Mesenteric fat pad (tissue), 1 donor: ENCODE data around the gene AGAP2. TPM values are rescaled to one million over a fixed set of nuclear protein-coding genes. Genes with fewer than 3 reads are reported as not detected.

Source experiments
- DNase-seq: peaks from one replicate; pipeline ENCODE4 v3.0.0-alpha.2; 2020; ENCODE audit warnings: low spot score
- total RNA-seq: library from RNA; stranded (reverse); fragmentation: NEBNext Ultra II Directional; extraction: Animal tissue kit (Norgen Biotek cat#: 25700); gene quantifications from one replicate; pipeline ENCODE4 v1.2.1, GENCODE V29; 2021
- donor health status: DM: yes; HTN: yes; CAD: no.

The AGAP2 gene
- total RNA-seq, 1 donor from 2014 or later: 2.1 TPM

GRCh38 chr12:57767876-57768275 is 29.3 kb upstream of the AGAP2 start:
- peak; percentile 8 for DNase-seq

GRCh38 chr12:57767305-57767698 is 28.8 kb upstream of the AGAP2 start:
- no peak for DNase-seq

GRCh38 chr12:57766464-57767304 is 28.1 kb upstream of the AGAP2 start, which contains the start of gene CYP27B1:
Gene CYP27B1, minus strand, starts transcription at chr12:57767078. Its CDS starts 37 bp downstream, at chr12:57767041.
- DNase-seq: peak; percentile 89

- DNase-seq: no peak
Measured at GRCh38 chr12:57765698-57766463, 27.3 kb upstream of the AGAP2 start.

- no peak for DNase-seq
Measured at GRCh38 chr12:57765003-57765697, 26.6 kb upstream of the AGAP2 start.

- no peak for DNase-seq
Measured at GRCh38 chr12:57764662-57765002, 26.1 kb upstream of the AGAP2 start.

- DNase-seq: no peak
Measured at GRCh38 chr12:57763881-57764661, 25.5 kb upstream of the AGAP2 start.

- DNase-seq: no peak
Measured at GRCh38 chr12:57762463-57762862, 23.9 kb upstream of the AGAP2 start.

GRCh38 chr12:57761391-57761998 is 23.0 kb upstream of the AGAP2 start:
- DNase-seq: no peak

GRCh38 chr12:57760347-57760982 is 21.9 kb upstream of the AGAP2 start:
- DNase-seq: no peak

GRCh38 chr12:57759360-57759980 is 20.9 kb upstream of the AGAP2 start:
- no peak for DNase-seq

- no peak for DNase-seq
Measured at GRCh38 chr12:57758552-57759359, 20.2 kb upstream of the AGAP2 start.

GRCh38 chr12:57757771-57758170 is 19.2 kb upstream of the AGAP2 start:
- DNase-seq: no peak

GRCh38 chr12:57756406-57757341 is 18.1 kb upstream of the AGAP2 start:
- DNase-seq: no peak

- DNase-seq: no peak
Measured at GRCh38 chr12:57755454-57756372, 17.2 kb upstream of the AGAP2 start.

GRCh38 chr12:57755194-57755453 is 16.6 kb upstream of the AGAP2 start:
- no peak for DNase-seq
